GM20000 (cell line): Measurements from ENCODE around the gene ADRA2A.

ENCODE experiments used
- DNase-seq: peaks from one replicate; pipeline ENCODE4 v3.0.0; 2012; ENCODE audit warnings: low spot score
- CTCF ChIP-seq: IDR thresholded peaks from 2 replicates; pipeline ENCODE4 v1.5.1; 2012; ENCODE audit warnings: mild to moderate bottlenecking, control low read depth; ENCODE audit errors: extremely low read depth, missing control alignments

ADRA2A gene

GRCh38 chr10:111106081-111106480 lies 29.3 kb downstream of the ADRA2A start:
- no peak for DNase-seq
- no peak for TF ChIP-seq CTCF

GRCh38 chr10:111107023-111107422 lies 30.2 kb downstream of the ADRA2A start:
- TF ChIP-seq CTCF = no peak
- no peak for DNase-seq

GRCh38 chr10:111107846-111108245 lies 31.0 kb downstream of the ADRA2A start:
- no peak for DNase-seq
- TF ChIP-seq CTCF = no peak

GRCh38 chr10:111108441-111108840 lies 31.6 kb downstream of the ADRA2A start:
- no peak for DNase-seq
- no peak for TF ChIP-seq CTCF

GRCh38 chr10:111109501-111110242 lies 32.8 kb downstream of the ADRA2A start:
- no peak for TF ChIP-seq CTCF
- DNase-seq = no peak

GRCh38 chr10:111110771-111111170 lies 33.9 kb downstream of the ADRA2A start:
- no peak for DNase-seq
- TF ChIP-seq CTCF = no peak

GRCh38 chr10:111112333-111112732 lies 35.5 kb downstream of the ADRA2A start:
- TF ChIP-seq CTCF = no peak
- no peak for DNase-seq
